HEK293T (cell line): Measurements from ENCODE around the gene HCN1.

Experiments used
- ARNT ChIP-seq: fragments of 450-650 bp; IDR thresholded peaks from 2 replicates; pipeline ENCODE4 v1.6.1; 2017; ENCODE audit warnings: mild to moderate bottlenecking
- BHLHE40 ChIP-seq: fragments of 450-650 bp; IDR thresholded peaks from 2 replicates; pipeline ENCODE4 v1.6.1; 2016; ENCODE audit warnings: mild to moderate bottlenecking, moderate library complexity, borderline replicate concordance
- ELF4 ChIP-seq: fragments of 450-650 bp; IDR thresholded peaks from 2 replicates; pipeline ENCODE4 v1.6.1; 2017; ENCODE audit warnings: antibody characterized with exemption
- FOXA1 ChIP-seq: fragments of 450-650 bp; IDR thresholded peaks from 2 replicates; pipeline ENCODE4 v1.6.1; 2016; ENCODE audit warnings: mild to moderate bottlenecking
- FOXK2 ChIP-seq: fragments of 450-650 bp; IDR thresholded peaks from 2 replicates; pipeline ENCODE4 v1.6.1; 2016; ENCODE audit warnings: mild to moderate bottlenecking
- FOXM1 ChIP-seq: fragments of 450-650 bp; IDR thresholded peaks from 2 replicates; pipeline ENCODE4 v1.6.1; 2017; ENCODE audit warnings: mild to moderate bottlenecking, borderline replicate concordance
- HDGF ChIP-seq: fragments of 450-650 bp; IDR thresholded peaks from 2 replicates; pipeline ENCODE4 v1.6.1; 2017; ENCODE audit warnings: antibody characterized with exemption, borderline replicate concordance
- LEF1 ChIP-seq: fragments of 450-650 bp; IDR thresholded peaks from 2 replicates; pipeline ENCODE4 v1.6.1; 2017; ENCODE audit warnings: mild to moderate bottlenecking, borderline replicate concordance
- PKNOX1 ChIP-seq: fragments of 450-650 bp; IDR thresholded peaks from 2 replicates; pipeline ENCODE4 v1.6.1; 2016
- SP1 ChIP-seq: fragments of 450-650 bp; IDR thresholded peaks from 2 replicates; pipeline ENCODE4 v1.6.1; 2017
- SUZ12 ChIP-seq: fragments of 450-650 bp; IDR thresholded peaks from 2 replicates; pipeline ENCODE4 v1.6.1; 2016; ENCODE audit warnings: mild to moderate bottlenecking
- TARDBP ChIP-seq: fragments of 450-650 bp; IDR thresholded peaks from 2 replicates; pipeline ENCODE4 v1.6.1; 2016
- ZNF384 ChIP-seq: fragments of 450-650 bp; IDR thresholded peaks from 2 replicates; pipeline ENCODE4 v1.6.1; 2016

- TF ChIP-seq PKNOX1 (no peak), SUZ12 (no peak), ZNF384 (no peak), FOXM1 (no peak), SP1 (no peak), BHLHE40 (no peak), TARDBP (no peak), ELF4 (no peak), HDGF (no peak), LEF1 (no peak), FOXK2 (no peak), FOXA1 (no peak), ARNT (no peak)
These were observed 23.9 kb downstream of the HCN1 start for GRCh38 chr5:45672271-45672670.
